IgD-negative memory B cell (primary cell): Measurements from ENCODE around the gene PPP1R1A. TPM values are rescaled to one million over a fixed set of nuclear protein-coding genes. Genes with fewer than 3 reads are reported as not detected.
A peak's percentile ranks its signal among the peaks of the same experiment; 100 is the strongest.

Source experiments
- H3K27ac Mint-ChIP-seq, 3 donors: one replicate each; pipeline ENCODE4 v1.8.0; 2020 to 2022; ENCODE audit warnings: mild to moderate bottlenecking in 3 of 3, mixed read lengths in 3 of 3, moderate library complexity in 1 of 3
- H3K27me3 Mint-ChIP-seq: one replicate; pipeline ENCODE4 v1.8.0; 2021; ENCODE audit warnings: mixed read lengths
- H3K36me3 Mint-ChIP-seq: one replicate; pipeline ENCODE4 v1.8.0; 2020; ENCODE audit warnings: mild to moderate bottlenecking, mixed read lengths
- H3K4me1 Mint-ChIP-seq, 3 donors: one replicate each; pipeline ENCODE4 v1.8.0; 2020 to 2022; ENCODE audit warnings: mixed read lengths in 3 of 3, mild to moderate bottlenecking in 1 of 3
- H3K4me3 Mint-ChIP-seq, 4 donors: one replicate each; pipeline ENCODE4 v1.8.0; 2020 to 2022; ENCODE audit warnings: mild to moderate bottlenecking in 4 of 4, mixed read lengths in 4 of 4, moderate library complexity in 3 of 4
- H3K9me3 Mint-ChIP-seq, 3 donors: one replicate each; pipeline ENCODE4 v1.8.0; 2020 to 2021; ENCODE audit warnings: mixed read lengths in 3 of 3, mild to moderate bottlenecking in 1 of 3
- polyA plus RNA-seq: library from polyadenylated mRNA; unstranded; fragments of 300-500 nt; fragmentation: Illumina TruSeq; gene quantifications from one replicate; pipeline ENCODE4 v1.2.3, GENCODE V29; 2021

Gene PPP1R1A
- polyA plus RNA-seq, 1 donor from 2014 or later = not detected

- H3K36me3 Mint-ChIP-seq = peaks cover 6% of the 10 kb centered on the region
- H3K4me1 Mint-ChIP-seq = no peaks in the 10 kb centered on the region
- no peak overlapping the region for H3K27ac Mint-ChIP-seq
- no peaks in the 10 kb centered on the region for H3K27me3 Mint-ChIP-seq
- H3K4me3 Mint-ChIP-seq = no peak overlapping the region
- H3K9me3 Mint-ChIP-seq = no peaks in the 10 kb centered on the region
Observed at GRCh38 chr12:54569995-54570528, 18.4 kb downstream of the PPP1R1A start.

- Mint-ChIP-seq H3K27ac (no peak overlapping the region), H3K36me3 (peaks cover 6% of the 10 kb centered on the region), H3K4me1 (no peaks in the 10 kb centered on the region), H3K4me3 (no peak overlapping the region), H3K27me3 (no peaks in the 10 kb centered on the region), H3K9me3 (no peaks in the 10 kb centered on the region)
Observed at GRCh38 chr12:54569072-54569471, 19.4 kb downstream of the PPP1R1A start.

- no peak overlapping the region for H3K4me3 Mint-ChIP-seq
- H3K27me3 Mint-ChIP-seq = no peaks in the 10 kb centered on the region
- peaks cover 3% of the 10 kb centered on the region for H3K36me3 Mint-ChIP-seq
- H3K9me3 Mint-ChIP-seq = no peaks in the 10 kb centered on the region
- H3K27ac Mint-ChIP-seq = no peak overlapping the region
- H3K4me1 Mint-ChIP-seq = peaks cover 0 to under 1% (median 0%) of the 10 kb centered on the region in 3 donors
Observed at GRCh38 chr12:54566792-54567191, 21.7 kb downstream of the PPP1R1A start.

- H3K36me3 Mint-ChIP-seq = peaks cover 3% of the 10 kb centered on the region
- H3K4me3 Mint-ChIP-seq = no peak overlapping the region
- H3K27me3 Mint-ChIP-seq = no peaks in the 10 kb centered on the region
- peaks cover 0 to 5% (median 3%) of the 10 kb centered on the region in 3 donors for H3K4me1 Mint-ChIP-seq
- no peak overlapping the region for H3K27ac Mint-ChIP-seq
- no peaks in the 10 kb centered on the region for H3K9me3 Mint-ChIP-seq
Observed at GRCh38 chr12:54565986-54566544, 22.4 kb downstream of the PPP1R1A start.

GRCh38 chr12:54565310-54565985, 23.0 kb downstream of the PPP1R1A start:
- peaks cover under 1 to 6% (median 6%) of the 10 kb centered on the region in 3 donors for H3K4me1 Mint-ChIP-seq
- peak overlapping the region in 1 of 3 donors; percentile 26 for H3K27ac Mint-ChIP-seq
- no peaks in the 10 kb centered on the region for H3K36me3 Mint-ChIP-seq
- no peak overlapping the region for H3K4me3 Mint-ChIP-seq
- H3K9me3 Mint-ChIP-seq = no peaks in the 10 kb centered on the region
- no peaks in the 10 kb centered on the region for H3K27me3 Mint-ChIP-seq

GRCh38 chr12:54564768-54565167, 23.7 kb downstream of the PPP1R1A start:
- no peak overlapping the region for H3K4me3 Mint-ChIP-seq
- no peaks in the 10 kb centered on the region for H3K27me3 Mint-ChIP-seq
- peak overlapping the region in 1 of 3 donors; percentile 26 for H3K27ac Mint-ChIP-seq
- H3K36me3 Mint-ChIP-seq = peaks cover 2% of the 10 kb centered on the region
- no peaks in the 10 kb centered on the region for H3K9me3 Mint-ChIP-seq
- H3K4me1 Mint-ChIP-seq = peaks cover 5 to 13% (median 12%) of the 10 kb centered on the region in 3 donors

- no peak overlapping the region for H3K4me3 Mint-ChIP-seq
- H3K36me3 Mint-ChIP-seq = peaks cover 2% of the 10 kb centered on the region
- H3K4me1 Mint-ChIP-seq = peaks cover 5 to 15% (median 12%) of the 10 kb centered on the region in 3 donors
- no peaks in the 10 kb centered on the region for H3K27me3 Mint-ChIP-seq
- H3K9me3 Mint-ChIP-seq = no peaks in the 10 kb centered on the region
- H3K27ac Mint-ChIP-seq = peak overlapping the region in 1 of 3 donors; percentile 80
Observed at GRCh38 chr12:54563787-54564186, 24.7 kb downstream of the PPP1R1A start.

GRCh38 chr12:54562750-54563356, 25.6 kb downstream of the PPP1R1A start:
- Mint-ChIP-seq H3K4me3 (peak overlapping the region in 1 of 4 donors; percentile 73), H3K4me1 (peaks cover 5 to 15% (median 12%) of the 10 kb centered on the region in 3 donors), H3K27ac (peak overlapping the region in 1 of 3 donors; percentile 80), H3K36me3 (peaks cover 2% of the 10 kb centered on the region), H3K27me3 (no peaks in the 10 kb centered on the region), H3K9me3 (no peaks in the 10 kb centered on the region)

- H3K9me3 Mint-ChIP-seq = no peaks in the 10 kb centered on the region
- H3K4me1 Mint-ChIP-seq = peaks cover 5 to 15% (median 12%) of the 10 kb centered on the region in 3 donors
- peak overlapping the region; percentile 73 to 100 (median 90) for H3K4me3 Mint-ChIP-seq
- no peaks in the 10 kb centered on the region for H3K27me3 Mint-ChIP-seq
- H3K27ac Mint-ChIP-seq = no peak overlapping the region
- peaks cover 2% of the 10 kb centered on the region for H3K36me3 Mint-ChIP-seq
Observed at GRCh38 chr12:54561164-54561563, 27.3 kb downstream of the PPP1R1A start.

GRCh38 chr12:54560374-54560858, 28.0 kb downstream of the PPP1R1A start:
- Mint-ChIP-seq H3K4me1 (peaks cover 5 to 15% (median 12%) of the 10 kb centered on the region in 3 donors), H3K27me3 (no peaks in the 10 kb centered on the region), H3K36me3 (peaks cover 2% of the 10 kb centered on the region), H3K4me3 (peak overlapping the region; percentile 73 to 100 (median 90)), H3K9me3 (no peaks in the 10 kb centered on the region), H3K27ac (peak overlapping the region; percentile 10 to 55 (median 26))

- Mint-ChIP-seq H3K9me3 (no peaks in the 10 kb centered on the region), H3K4me3 (no peak overlapping the region), H3K36me3 (peaks cover 2% of the 10 kb centered on the region), H3K27ac (no peak overlapping the region), H3K27me3 (no peaks in the 10 kb centered on the region), H3K4me1 (peaks cover 5 to 15% (median 12%) of the 10 kb centered on the region in 3 donors)
Observed at GRCh38 chr12:54558759-54559158, 29.7 kb downstream of the PPP1R1A start.

- H3K9me3 Mint-ChIP-seq = no peaks in the 10 kb centered on the region
- H3K4me3 Mint-ChIP-seq = no peak overlapping the region
- H3K27me3 Mint-ChIP-seq = no peaks in the 10 kb centered on the region
- H3K4me1 Mint-ChIP-seq = peaks cover 5 to 15% (median 12%) of the 10 kb centered on the region in 3 donors
- H3K36me3 Mint-ChIP-seq = peaks cover 2% of the 10 kb centered on the region
- peak overlapping the region in 1 of 3 donors; percentile 72 for H3K27ac Mint-ChIP-seq
Observed at GRCh38 chr12:54558311-54558710, 30.1 kb downstream of the PPP1R1A start.

GRCh38 chr12:54555670-54556257, 32.7 kb downstream of the PPP1R1A start:
- Mint-ChIP-seq H3K36me3 (peaks cover 5% of the 10 kb centered on the region), H3K9me3 (no peaks in the 10 kb centered on the region), H3K27me3 (no peaks in the 10 kb centered on the region), H3K4me1 (peaks cover 5 to 11% (median 6%) of the 10 kb centered on the region in 3 donors), H3K27ac (no peak overlapping the region), H3K4me3 (no peak overlapping the region)

- peaks cover 3% of the 10 kb centered on the region for H3K36me3 Mint-ChIP-seq
- peaks cover 11% of the 10 kb centered on the region for H3K27me3 Mint-ChIP-seq
- no peak overlapping the region for H3K27ac Mint-ChIP-seq
- peaks cover 7 to 15% (median 9%) of the 10 kb centered on the region in 3 donors for H3K4me1 Mint-ChIP-seq
- H3K9me3 Mint-ChIP-seq = no peaks in the 10 kb centered on the region
- H3K4me3 Mint-ChIP-seq = peak overlapping the region; percentile 59 to 87 (median 80)
Observed at GRCh38 chr12:54549774-54550451, 38.5 kb downstream of the PPP1R1A start.
